ENCODE measurements around the gene UST.
"Not testable (repeated sequence)": the region's sequence is repeated elsewhere in the genome, so short reads cannot be mapped to it uniquely, and the experiment has no call there.

The UST gene

GRCh38 chr6:148983966-148984365 is 237.1 kb downstream of the UST start:
- DNase-seq: no peak

GRCh38 chr6:148984531-148985056 is 237.8 kb downstream of the UST start:
- no peak for DNase-seq

GRCh38 chr6:148985499-148985898 is 238.7 kb downstream of the UST start:
- DNase-seq: no peak

- no peak for DNase-seq
These were observed 239.8 kb downstream of the UST start for GRCh38 chr6:148986608-148987007.

GRCh38 chr6:148987982-148988381 is 241.2 kb downstream of the UST start:
- DNase-seq: no peak

- DNase-seq: no peak
These were observed 242.8 kb downstream of the UST start for GRCh38 chr6:148989585-148989984.

GRCh38 chr6:148990403-148990802 is 243.6 kb downstream of the UST start:
- DNase-seq: no peak

GRCh38 chr6:148996815-148997214 is 250.0 kb downstream of the UST start:
- DNase-seq: no peak

- no peak for DNase-seq
These were observed 251.0 kb downstream of the UST start for GRCh38 chr6:148997865-148998264.

GRCh38 chr6:148998704-148999103 is 251.9 kb downstream of the UST start:
- no peak for DNase-seq

- DNase-seq: no peak
These were observed 252.7 kb downstream of the UST start for GRCh38 chr6:148999501-148999900.

- DNase-seq: no peak
These were observed 253.2 kb downstream of the UST start for GRCh38 chr6:148999929-149000468.

GRCh38 chr6:149001422-149001821 is 254.6 kb downstream of the UST start:
- DNase-seq: no peak

GRCh38 chr6:149003560-149003959 is 256.7 kb downstream of the UST start:
- no peak for DNase-seq

- no peak for DNase-seq
These were observed 257.8 kb downstream of the UST start for GRCh38 chr6:149004664-149005063.

- DNase-seq: not testable (repeated sequence)
These were observed 259.4 kb downstream of the UST start for GRCh38 chr6:149006236-149006635.

- no peak for DNase-seq
These were observed 259.8 kb downstream of the UST start for GRCh38 chr6:149006671-149007070.

GRCh38 chr6:149007846-149008245 is 261.0 kb downstream of the UST start:
- DNase-seq: no peak

- no peak for DNase-seq
These were observed 261.9 kb downstream of the UST start for GRCh38 chr6:149008741-149009140.

GRCh38 chr6:149012040-149012545 is 265.3 kb downstream of the UST start:
- DNase-seq: no peak

- no peak for DNase-seq
These were observed 266.9 kb downstream of the UST start for GRCh38 chr6:149013586-149014344.

- DNase-seq: no peak
These were observed 268.1 kb downstream of the UST start for GRCh38 chr6:149014631-149015534.
